ENCODE results near the gene BAG1. TPM values are rescaled to one million over a fixed set of nuclear protein-coding genes. Genes with fewer than 3 reads are reported as not detected.

BAG1 gene
- total RNA-seq, 4 donors from 2014 or later, result 73.2 to 101 (median 91.0) TPM

GRCh38 chr9:33307067-33307466 lies 42.6 kb upstream of the BAG1 start:
- Histone ChIP-seq H3K9me3 (no peaks in the 10 kb centered on the region), H3K27ac (no peak overlapping the region), H3K36me3 (peaks cover 46 to 100% (median 60%) of the 10 kb centered on the region in 3 donors), H3K27me3 (no peaks in the 10 kb centered on the region), H3K4me3 (no peak overlapping the region), H3K4me1 (peaks cover 0 to 25% (median 3%) of the 10 kb centered on the region in 3 donors)
- no peak for DNase-seq
- intact Hi-C loops (cut with DNase I), result no loop called here
- TF ChIP-seq POLR2A (IDR thresholded peaks at IDR 0.05) (no peak), CTCF (IDR thresholded peaks at IDR 0.05) (no peak)
- 77 to 100% methylated on average over 1 of the region's 1 CpG for WGBS, 2 donors

- peaks cover 39 to 100% (median 54%) of the 10 kb centered on the region in 3 donors for H3K36me3 ChIP-seq
- H3K4me1 ChIP-seq, result peaks cover 0 to 25% (median 3%) of the 10 kb centered on the region in 3 donors
- H3K27ac ChIP-seq, result no peak overlapping the region
- no peaks in the 10 kb centered on the region for H3K27me3 ChIP-seq
- H3K9me3 ChIP-seq, result no peaks in the 10 kb centered on the region
- intact Hi-C loops (cut with DNase I), result no loop called here
- no peak for DNase-seq
- TF ChIP-seq POLR2A (IDR thresholded peaks at IDR 0.05) (no peak), CTCF (IDR thresholded peaks at IDR 0.05) (no peak)
- WGBS, 2 donors, result 79 to 88% methylated on average over 3 of the region's 3 CpGs
- no peak overlapping the region for H3K4me3 ChIP-seq
Observed at GRCh38 chr9:33306037-33306436, 41.5 kb upstream of the BAG1 start.

GRCh38 chr9:33304362-33304761 lies 39.9 kb upstream of the BAG1 start:
- H3K27ac ChIP-seq, result no peak overlapping the region
- no peak overlapping the region for H3K4me3 ChIP-seq
- TF ChIP-seq POLR2A (IDR thresholded peaks at IDR 0.05) (no peak), CTCF (IDR thresholded peaks at IDR 0.05) (no peak)
- no peaks in the 10 kb centered on the region for H3K9me3 ChIP-seq
- H3K4me1 ChIP-seq, result peaks cover 0 to 26% (median under 1%) of the 10 kb centered on the region in 3 donors
- H3K36me3 ChIP-seq, result peaks cover 35 to 100% (median 55%) of the 10 kb centered on the region in 3 donors
- intact Hi-C loops (cut with DNase I), result no loop called here
- DNase-seq, result no peak
- WGBS, 2 donors, result 78 to 92% methylated on average over 1 of the region's 1 CpG
- no peaks in the 10 kb centered on the region for H3K27me3 ChIP-seq

GRCh38 chr9:33300546-33300945 lies 36.0 kb upstream of the BAG1 start:
- Histone ChIP-seq H3K27ac (no peak overlapping the region), H3K9me3 (no peaks in the 10 kb centered on the region), H3K27me3 (no peaks in the 10 kb centered on the region), H3K4me1 (peaks cover 8 to 54% (median 22%) of the 10 kb centered on the region in 3 donors), H3K4me3 (no peak overlapping the region), H3K36me3 (peaks cover 16 to 100% (median 51%) of the 10 kb centered on the region in 3 donors)
- TF ChIP-seq CTCF (IDR thresholded peaks at IDR 0.05) (no peak), POLR2A (IDR thresholded peaks at IDR 0.05) (no peak)
- DNase-seq, result no peak
- intact Hi-C loops (cut with DNase I), result no loop called here
- WGBS, 2 donors, result 42 to 67% methylated on average over 2 of the region's 2 CpGs

- intact Hi-C loops (cut with DNase I), result no loop called here
- Histone ChIP-seq H3K4me1 (peaks cover 8 to 82% (median 32%) of the 10 kb centered on the region in 3 donors), H3K27me3 (no peaks in the 10 kb centered on the region), H3K36me3 (peaks cover 0 to 100% (median 29%) of the 10 kb centered on the region in 3 donors), H3K27ac (peak overlapping the region in 2 of 4 donors; percentile 37 to 44), H3K4me3 (no peak overlapping the region), H3K9me3 (no peaks in the 10 kb centered on the region)
- TF ChIP-seq CTCF (IDR thresholded peaks at IDR 0.05) (no peak), POLR2A (IDR thresholded peaks at IDR 0.05) (no peak)
- DNase-seq, result no peak
- WGBS, 2 donors, result 40 to 56% methylated on average over 1 of the region's 1 CpG
Observed at GRCh38 chr9:33297432-33297831, 32.9 kb upstream of the BAG1 start.

Measured in esophagus squamous epithelium (tissue), 5 donors.